Adrenal gland (tissue), 5 donors: Measurements from ENCODE around the gene ATP6V0D1.

Experiments used
- POLR2A ChIP-seq, 2 donors: fragments of 450-650 bp; IDR thresholded peaks; one replicate each; pipeline ENCODE4 v1.6.1; 2017; ENCODE audit warnings: antibody characterized with exemption in 2 of 2, mild to moderate bottlenecking in 2 of 2, moderate library complexity in 1 of 2
- TF ChIP-seq, protein P1 (sequence below), 6 experiments: fragments of 450-650 bp in 4 of 6; fragments of 200-600 bp in 2 of 6; sonication (generic) in 1 of 6; IDR thresholded peaks; 1 replicate in 5 of 6; 2 replicates in 1 of 6; pipeline versions ENCODE4 v1.5.1 to v1.8.0; 2016 to 2021; ENCODE audit warnings: antibody characterized with exemption in 6 of 6, mild to moderate bottlenecking in 2 of 6, moderate library complexity in 1 of 6
- donor health status: DM: no; HTN: no; CAD: no.

DNA sequence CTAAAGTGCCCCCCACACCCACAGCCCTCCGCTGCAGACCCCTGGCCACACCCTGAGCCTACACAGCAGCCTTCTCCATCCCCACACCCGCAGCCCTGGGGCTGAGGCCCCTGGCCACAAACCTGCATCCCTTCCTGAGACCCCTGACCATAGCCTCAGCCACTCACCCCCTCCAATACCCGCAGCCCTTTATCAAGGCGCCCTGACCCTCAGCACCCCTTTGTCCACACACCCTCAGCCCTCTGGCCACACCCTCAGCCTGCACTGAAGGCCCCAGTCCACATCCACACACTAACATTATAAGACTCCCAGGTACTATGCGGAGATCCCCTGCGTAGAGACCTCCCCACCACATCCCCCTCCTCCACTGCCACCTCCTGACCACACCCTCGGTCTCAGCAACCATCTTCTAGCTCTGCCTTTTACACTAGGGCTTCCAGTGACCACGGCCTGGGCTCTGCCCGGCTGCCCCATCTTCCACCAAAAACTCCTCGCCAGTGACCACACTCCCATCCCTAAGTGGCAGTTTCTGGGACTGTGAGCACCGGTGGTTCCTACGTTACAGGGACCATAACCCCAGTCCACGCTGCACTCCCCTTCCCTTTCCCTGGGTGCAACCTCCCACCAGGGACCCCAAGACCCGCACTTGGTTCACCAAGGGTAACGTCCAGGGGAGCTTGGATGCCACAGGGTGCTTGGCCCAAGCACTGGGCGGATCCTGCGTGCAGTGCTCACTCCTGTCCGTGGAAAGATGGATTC lies 88.5 kb downstream of the ATP6V0D1 start:
- no peak for TF ChIP-seq POLR2A (IDR thresholded peaks at IDR 0.05)
- TF ChIP-seq, protein P1, sequence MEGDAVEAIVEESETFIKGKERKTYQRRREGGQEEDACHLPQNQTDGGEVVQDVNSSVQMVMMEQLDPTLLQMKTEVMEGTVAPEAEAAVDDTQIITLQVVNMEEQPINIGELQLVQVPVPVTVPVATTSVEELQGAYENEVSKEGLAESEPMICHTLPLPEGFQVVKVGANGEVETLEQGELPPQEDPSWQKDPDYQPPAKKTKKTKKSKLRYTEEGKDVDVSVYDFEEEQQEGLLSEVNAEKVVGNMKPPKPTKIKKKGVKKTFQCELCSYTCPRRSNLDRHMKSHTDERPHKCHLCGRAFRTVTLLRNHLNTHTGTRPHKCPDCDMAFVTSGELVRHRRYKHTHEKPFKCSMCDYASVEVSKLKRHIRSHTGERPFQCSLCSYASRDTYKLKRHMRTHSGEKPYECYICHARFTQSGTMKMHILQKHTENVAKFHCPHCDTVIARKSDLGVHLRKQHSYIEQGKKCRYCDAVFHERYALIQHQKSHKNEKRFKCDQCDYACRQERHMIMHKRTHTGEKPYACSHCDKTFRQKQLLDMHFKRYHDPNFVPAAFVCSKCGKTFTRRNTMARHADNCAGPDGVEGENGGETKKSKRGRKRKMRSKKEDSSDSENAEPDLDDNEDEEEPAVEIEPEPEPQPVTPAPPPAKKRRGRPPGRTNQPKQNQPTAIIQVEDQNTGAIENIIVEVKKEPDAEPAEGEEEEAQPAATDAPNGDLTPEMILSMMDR (IDR thresholded peaks at IDR 0.05): no peak
